GM10248 (cell line): Measurements from ENCODE around the gene UBXN1.
"Not testable (repeated sequence)": the region's sequence is repeated elsewhere in the genome, so short reads cannot be mapped to it uniquely, and the experiment has no call there.

ENCODE experiments used
- CTCF ChIA-PET: fragments of 300-600 bp; sonication (Branson Sonifier 250); formaldehyde crosslinking; extraction: SDS; loops from one replicate; lab custom pipeline; 2021; ENCODE audit warnings: antibody characterized with exemption; lab: Yijun Ruan, JAX
- POLR2A ChIA-PET: fragments of 350-650 bp; sonication (Branson Sonifier 250); formaldehyde crosslinking; extraction: SDS; loops from one replicate; lab custom pipeline; 2020; ENCODE audit warnings: antibody characterized with exemption; lab: Yijun Ruan, JAX
- DNase-seq: peaks from one replicate; pipeline ENCODE4 v3.0.0; 2012; ENCODE audit errors: extremely low spot score
- CTCF ChIP-seq: IDR thresholded peaks from 2 replicates; pipeline ENCODE4 v1.5.1; 2012; ENCODE audit warnings: mild to moderate bottlenecking, low read depth; ENCODE audit errors: extremely low read depth, missing control alignments, control extremely low read depth

Gene UBXN1

GRCh38 chr11:62652161-62653006, 26.5 kb downstream of the UBXN1 start:
- DNase-seq = no peak
- ChIA-PET CTCF (interaction anchor here (0.6 to 1.1 kb wide), 5 partner anchors 11 to 74 kb away, joined by 3 read pairs; no protein-coding TSS in a partner anchor), POLR2A (interaction anchor here (0.9 to 1.4 kb wide), 4 partner anchors 13 to 61 kb away, joined by 5 to 38 read pairs (median 6); partner anchors contain the start of genes B3GAT3, C11orf98, CSKMT and TUT1)
- TF ChIP-seq CTCF = no peak

- not testable (repeated sequence) for DNase-seq
- CTCF ChIA-PET = interaction anchor here (1.1 to 1.6 kb wide), 4 partner anchors 13 to 59 kb away, joined by 4 to 5 read pairs (median 4); partner anchors contain the start of genes B3GAT3 and TUT1
- POLR2A ChIA-PET = interaction anchor here (0.7 to 4.2 kb wide), 2 partner anchors 15 to 55 kb away, joined by 3 to 37 read pairs; partner anchors contain the start of genes C11orf98 and CSKMT
Measured at GRCh38 chr11:62650283-62650682, 28.6 kb downstream of the UBXN1 start.

- POLR2A ChIA-PET = interaction anchor here (1.0 to 4.2 kb wide), 2 partner anchors 16 to 191 kb away, joined by 4 to 37 read pairs; partner anchors contain the start of genes C11orf98 and CSKMT
- no peak for DNase-seq
- CTCF ChIA-PET = interaction anchor here (1.1 to 1.3 kb wide), 2 partner anchors 38 to 58 kb away, joined by 4 to 5 read pairs; partner anchors contain the start of gene TUT1
- TF ChIP-seq CTCF = no peak
Measured at GRCh38 chr11:62649486-62649885, 29.4 kb downstream of the UBXN1 start.

GRCh38 chr11:62648967-62649364, 29.9 kb downstream of the UBXN1 start:
- CTCF ChIA-PET = no interaction called here
- POLR2A ChIA-PET = interaction anchor here (1.0 to 4.2 kb wide), 4 partner anchors 16 to 192 kb away, joined by 3 to 37 read pairs (median 5); partner anchors contain the start of genes C11orf98, CSKMT, EEF1G and LBHD1
- TF ChIP-seq CTCF = no peak
- no peak for DNase-seq

GRCh38 chr11:62648185-62648966, 30.5 kb downstream of the UBXN1 start:
- POLR2A ChIA-PET = interaction anchor here (1.0 to 4.2 kb wide), 5 partner anchors 17 to 192 kb away, joined by 3 to 37 read pairs (median 4); partner anchors contain the start of genes C11orf98, CSKMT, EEF1G and LBHD1
- CTCF ChIA-PET = interaction anchor here (1.4 kb wide), 1 partner anchor 45 kb away, joined by 3 read pairs; no protein-coding TSS in a partner anchor
- no peak for DNase-seq
- no peak for TF ChIP-seq CTCF

- POLR2A ChIA-PET = interaction anchor here (1.0 to 4.2 kb wide), 3 partner anchors 18 to 46 kb away, joined by 3 to 37 read pairs (median 6); partner anchors contain the start of genes C11orf98, CSKMT, LBHD1 and MTA2
- CTCF ChIA-PET = interaction anchor here (1.1 to 1.4 kb wide), 2 partner anchors 26 to 46 kb away, joined by 3 to 4 read pairs; partner anchors contain the start of gene B3GAT3
- no peak for DNase-seq
Measured at GRCh38 chr11:62647609-62648005, 31.3 kb downstream of the UBXN1 start.

More at GRCh38 chr11:62647609-62648005, 31.3 kb downstream of the UBXN1 start:
- no peak for TF ChIP-seq CTCF
